GM23248 (cell line): ENCODE measurements around the gene TCTA. TPM values are rescaled to one million over a fixed set of nuclear protein-coding genes. Genes with fewer than 3 reads are reported as not detected.

Experiments used
- DNase-seq: peaks from one replicate; pipeline ENCODE4 v3.0.0-alpha.2; 2015
- H2AFZ ChIP-seq: fragments of 200-600 bp; sonication (generic); 2 replicates; pipeline ENCODE4 v1.6.1; 2016; ENCODE audit warnings: antibody characterized with exemption
- H3F3A ChIP-seq: fragments of 200-600 bp; sonication (generic); 2 replicates; pipeline ENCODE4 v1.6.1; 2016; ENCODE audit warnings: mild to moderate bottlenecking, antibody characterized with exemption, mixed run types; ENCODE audit not compliant: insufficient read depth
- H3K27ac ChIP-seq: fragments of 200-600 bp; sonication (generic); 2 replicates; pipeline ENCODE4 v1.5.1; 2016; ENCODE audit warnings: mild to moderate bottlenecking
- H3K27me3 ChIP-seq: fragments of 200-600 bp; sonication (generic); replicated peaks from 2 replicates; pipeline ENCODE4 v1.6.1; 2016; ENCODE audit warnings: mild to moderate bottlenecking; ENCODE audit not compliant: insufficient read depth
- H3K36me3 ChIP-seq: fragments of 200-600 bp; sonication (generic); 2 replicates; pipeline ENCODE4 v1.6.1; 2016; ENCODE audit warnings: low read depth, mild to moderate bottlenecking
- H3K4me1 ChIP-seq: fragments of 200-600 bp; sonication (generic); 2 replicates; pipeline ENCODE4 v1.6.1; 2016; ENCODE audit warnings: mild to moderate bottlenecking; ENCODE audit not compliant: insufficient read depth
- H3K4me2 ChIP-seq: fragments of 200-600 bp; sonication (generic); one replicate; pipeline ENCODE4 v1.6.1; 2016; ENCODE audit warnings: mild to moderate bottlenecking; ENCODE audit not compliant: unreplicated experiment
- H3K4me3 ChIP-seq: fragments of 200-600 bp; sonication (generic); 2 replicates; pipeline ENCODE4 v1.5.1; 2016; ENCODE audit warnings: mild to moderate bottlenecking
- H3K79me2 ChIP-seq: fragments of 200-600 bp; sonication (generic); 2 replicates; pipeline ENCODE4 v1.6.1; 2016; ENCODE audit warnings: mild to moderate bottlenecking; ENCODE audit not compliant: insufficient read depth
- H3K9ac ChIP-seq: fragments of 200-600 bp; sonication (generic); 2 replicates; pipeline ENCODE4 v1.6.1; 2016; ENCODE audit warnings: mild to moderate bottlenecking
- H3K9me2 ChIP-seq: fragments of 200-600 bp; sonication (generic); 2 replicates; pipeline ENCODE4 v1.6.1; 2016; ENCODE audit warnings: mixed run types, mild to moderate bottlenecking, moderate library complexity; ENCODE audit not compliant: insufficient read depth
- H3K9me3 ChIP-seq: fragments of 200-600 bp; sonication (generic); one replicate; pipeline ENCODE4 v1.6.1; 2017; ENCODE audit warnings: low read depth
- H4K20me1 ChIP-seq: fragments of 200-600 bp; sonication (generic); 2 replicates; pipeline ENCODE4 v1.6.0; 2016; ENCODE audit not compliant: insufficient read depth
- EZH2 ChIP-seq: fragments of 200-600 bp; sonication (generic); IDR thresholded peaks from 2 replicates; pipeline ENCODE4 v1.6.1; 2018; ENCODE audit warnings: antibody characterized with exemption, mild to moderate bottlenecking; ENCODE audit not compliant: insufficient read depth, poor library complexity, severe bottlenecking
- EZH2phosphoT487 ChIP-seq: fragments of 200-600 bp; sonication (generic); IDR thresholded peaks from 2 replicates; pipeline ENCODE4 v1.6.1; 2018; ENCODE audit warnings: antibody characterized with exemption, moderate library complexity, mild to moderate bottlenecking, low read depth; ENCODE audit not compliant: insufficient read depth
- WGBS, 2 experiments: methylation state at CpG; one replicate each; pipeline ENCODE4 v1.1.6; 2015 to 2017; ENCODE audit warnings: low lambda C conversion rate in 2 of 2, low coverage in 1 of 2; ENCODE audit errors: missing lambda C conversion rate in 2 of 2; 5-methylcytosine and 5-hydroxymethylcytosine counted together
- in situ Hi-C: fragments of 300-500 bp; cut with MboI; formaldehyde crosslinking; loops from 2 replicates; pipeline ENCODE4 v1.15.0; 2020
- polyA plus RNA-seq: library from polyadenylated mRNA; unstranded; fragments of >200 nt; fragmentation: Nextera tagmentation; extraction: Ambion mirVana; gene quantifications from 2 replicates; pipeline ENCODE4 v1.2.1, GENCODE V29; 2016
- total RNA-seq: library from RNA; depleted of rRNA; stranded (reverse); fragments of >200 nt; shearing (Covaris generic); gene quantifications from 2 replicates; pipeline ENCODE4 v1.2.3, GENCODE V29; 2014

The TCTA gene
- total and polyA plus RNA-seq, 2 experiments from 2014 or later: 52.2 to 55.7 TPM

DNA sequence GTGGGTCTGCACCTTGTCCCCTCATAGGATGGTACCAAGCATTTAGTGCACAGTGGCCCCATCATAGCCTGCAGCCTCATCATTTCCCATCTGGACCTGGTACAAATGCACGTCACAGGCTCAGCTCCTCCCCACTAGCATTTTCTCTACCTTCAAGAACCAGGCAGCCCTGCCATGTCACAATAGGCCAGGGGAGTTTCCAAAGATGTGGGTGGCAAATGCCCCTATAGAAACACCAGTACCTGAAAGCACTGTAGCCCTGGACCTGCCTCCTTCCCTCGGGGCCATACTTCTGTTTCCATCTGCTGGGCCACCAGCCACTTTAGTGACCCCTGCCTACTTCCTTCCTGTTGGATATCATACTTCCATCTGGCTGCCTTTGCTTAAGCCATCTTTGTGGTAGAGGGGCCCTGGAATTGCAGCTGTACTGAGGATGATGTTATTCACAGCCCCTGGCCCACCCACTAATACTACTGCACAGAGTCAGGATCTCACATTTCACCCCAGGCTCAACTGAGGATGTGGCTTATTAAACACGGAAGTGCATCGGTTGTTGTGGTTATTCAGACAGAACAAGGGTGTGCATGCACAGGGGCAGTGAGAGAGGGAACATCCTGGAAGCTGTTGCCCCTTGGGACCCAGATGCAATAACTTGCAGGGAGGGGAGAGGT is 3.8 kb downstream of the TCTA start:
- WGBS, 2 experiments: 41 to 66% methylated on average over 4 of the region's 4 CpGs
- Histone ChIP-seq H3K9me3 (no peaks in the 10 kb centered on the region), H3K27me3 (no peaks in the 10 kb centered on the region), H3K4me3 (no peak overlapping the region), H3K27ac (no peak overlapping the region), H3K9me2 (no peaks in the 10 kb centered on the region), H2AFZ (no peak overlapping the region), H3K9ac (no peak overlapping the region), H3K36me3 (no peaks in the 10 kb centered on the region; the same call in 1 of the 2 replicates), H3K79me2 (peaks cover 46% of the 10 kb centered on the region), H3F3A (peaks cover 19% of the 10 kb centered on the region), H4K20me1 (no peaks in the 10 kb centered on the region), H3K4me2 (no peak overlapping the region), H3K4me1 (peaks cover 20% of the 10 kb centered on the region)
- no peak for DNase-seq
- in situ Hi-C loops: no loop called here
- TF ChIP-seq EZH2: no peak
- no peak for TF ChIP-seq EZH2phosphoT487

DNA sequence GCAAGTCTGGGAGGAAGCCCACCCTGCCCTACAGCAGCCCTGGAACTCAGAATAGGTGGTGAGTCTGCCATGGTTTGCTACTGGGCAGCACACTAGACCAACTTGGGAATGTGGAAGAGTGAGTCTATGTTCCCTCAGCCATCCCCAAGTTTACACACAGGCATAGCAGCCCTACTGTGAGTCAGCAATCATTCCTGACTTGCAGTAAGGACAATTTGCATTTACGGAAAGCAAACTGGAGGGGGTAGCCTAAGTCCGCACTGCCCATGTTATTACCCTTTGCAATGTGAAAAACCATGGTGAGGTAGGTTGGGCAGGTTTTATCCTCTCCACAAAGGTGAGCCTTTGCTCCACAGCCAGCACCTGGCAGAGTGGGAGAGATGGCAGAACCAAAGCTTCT is 4.6 kb downstream of the TCTA start:
- Histone ChIP-seq H3K4me1 (peaks cover 27% of the 10 kb centered on the region), H3K4me2 (no peak overlapping the region), H3K79me2 (peaks cover 39% of the 10 kb centered on the region), H3K9ac (no peak overlapping the region), H3K27me3 (no peaks in the 10 kb centered on the region), H2AFZ (no peak overlapping the region), H3K9me3 (no peaks in the 10 kb centered on the region), H3F3A (peaks cover 25% of the 10 kb centered on the region), H4K20me1 (no peaks in the 10 kb centered on the region), H3K9me2 (no peaks in the 10 kb centered on the region), H3K4me3 (no peak overlapping the region), H3K36me3 (no peaks in the 10 kb centered on the region; the same call in 1 of the 2 replicates), H3K27ac (no peak overlapping the region)
- TF ChIP-seq EZH2phosphoT487 (no peak), EZH2 (no peak)
- no peak for DNase-seq
- WGBS, 2 experiments: 67 to 72% methylated on average over 2 of the region's 2 CpGs
- in situ Hi-C loops: no loop called here

DNA sequence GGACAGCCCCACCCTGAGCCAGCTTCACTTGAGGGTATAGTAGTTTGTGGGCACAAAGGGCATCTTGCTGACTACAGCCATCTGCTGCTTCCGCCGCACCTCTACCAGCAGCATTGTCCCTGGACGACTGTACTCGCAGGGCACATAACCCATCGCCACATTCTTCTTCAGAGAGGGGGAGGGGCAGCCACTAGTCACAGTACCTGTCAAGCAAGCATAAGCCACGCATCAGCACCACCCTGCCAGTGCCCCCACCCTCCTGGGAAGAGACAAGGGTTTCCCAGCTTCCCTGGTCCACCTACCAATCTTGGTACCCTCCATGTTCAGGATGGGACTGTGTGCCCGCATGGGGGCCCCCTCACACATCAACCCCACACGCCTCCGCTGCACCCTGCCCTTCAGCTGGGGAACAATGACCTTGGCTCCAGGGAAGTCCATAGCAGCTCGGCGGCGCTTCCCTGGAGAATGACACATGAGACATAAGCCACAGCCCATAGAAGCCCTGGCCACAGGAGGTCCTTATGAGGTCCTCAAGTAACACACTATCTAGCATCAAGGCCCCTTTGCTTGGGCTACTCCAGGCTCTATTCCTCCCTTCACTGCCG is 5.4 kb downstream of the TCTA start:
- no peak overlapping the region for H2AFZ ChIP-seq
- no peaks in the 10 kb centered on the region for H3K27me3 ChIP-seq
- no peak overlapping the region for H3K9ac ChIP-seq
- DNase-seq: no peak
- in situ Hi-C loops: no loop called here
- no peaks in the 10 kb centered on the region for H4K20me1 ChIP-seq
- no peak overlapping the region for H3K27ac ChIP-seq
- no peaks in the 10 kb centered on the region; the same call in 1 of the 2 replicates for H3K36me3 ChIP-seq
- TF ChIP-seq EZH2phosphoT487 (no peak), EZH2 (no peak)
- H3K9me3 ChIP-seq: no peaks in the 10 kb centered on the region
- no peak overlapping the region for H3K4me2 ChIP-seq
- H3K4me1 ChIP-seq: peaks cover 27% of the 10 kb centered on the region
- H3K4me3 ChIP-seq: no peak overlapping the region
- no peaks in the 10 kb centered on the region for H3K9me2 ChIP-seq
- 89 to 90% methylated on average over 12 to 13 of the region's 13 CpGs for WGBS, 2 experiments
- H3K79me2 ChIP-seq: peaks cover 34% of the 10 kb centered on the region
- peaks cover 26% of the 10 kb centered on the region for H3F3A ChIP-seq

DNA sequence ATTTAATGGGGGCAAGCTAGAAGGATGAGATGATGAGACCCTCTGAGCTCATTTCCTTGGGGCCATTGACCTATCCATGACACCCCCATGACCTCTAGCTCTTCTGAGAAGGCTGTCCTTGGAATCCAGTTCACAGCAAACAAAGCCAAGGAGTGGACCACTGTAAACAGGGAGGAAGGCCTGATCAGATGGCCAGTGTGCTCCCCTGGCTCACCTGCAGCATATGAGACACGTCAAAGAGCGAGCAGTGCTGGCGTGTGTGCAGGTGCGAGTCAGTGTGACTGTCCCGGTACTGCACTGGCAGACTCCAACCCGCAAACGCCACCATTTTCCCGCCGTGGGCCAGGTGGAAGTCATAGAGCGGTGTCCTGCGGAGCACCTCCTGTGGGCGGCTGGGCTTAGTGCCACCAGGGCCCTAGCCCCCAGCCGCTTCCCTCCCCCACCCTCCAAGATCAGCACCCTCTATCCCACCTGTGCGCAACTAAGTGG is 9.7 kb downstream of the TCTA start:
- Histone ChIP-seq H3K27ac (peak overlapping the region; percentile 89), H3F3A (peaks cover 26% of the 10 kb centered on the region), H3K79me2 (no peaks in the 10 kb centered on the region), H3K27me3 (no peaks in the 10 kb centered on the region), H3K9ac (no peak overlapping the region; the same call in 1 of the 2 replicates), H3K4me2 (no peak overlapping the region), H3K4me1 (peaks cover 14% of the 10 kb centered on the region), H3K36me3 (no peaks in the 10 kb centered on the region), H3K9me2 (no peaks in the 10 kb centered on the region), H3K4me3 (no peak overlapping the region), H2AFZ (no peak overlapping the region), H4K20me1 (no peaks in the 10 kb centered on the region), H3K9me3 (no peaks in the 10 kb centered on the region)
- 70 to 73% methylated on average over 13 to 14 of the region's 14 CpGs for WGBS, 2 experiments
- DNase-seq: no peak
- TF ChIP-seq EZH2: no peak
- no peak for TF ChIP-seq EZH2phosphoT487
- in situ Hi-C loops: no loop called here
